NCI-H1105 (cell line): ENCODE measurements around the gene TMEM132C.
A peak's percentile ranks its signal among the peaks of the same experiment; 100 is the strongest.

ENCODE experiments used
- DNase-seq: peaks from one replicate; lab custom pipeline; 2025; lab: John Stamatoyannopoulos, UW

TMEM132C gene

GRCh38 chr12:128662101-128662500 lies 395.1 kb downstream of the TMEM132C start:
- DNase-seq = peak; percentile 90

GRCh38 chr12:128664501-128664900 lies 397.5 kb downstream of the TMEM132C start:
- DNase-seq = no peak

GRCh38 chr12:128667193-128667592 lies 400.2 kb downstream of the TMEM132C start:
- no peak for DNase-seq

- DNase-seq = no peak
These were observed 404.6 kb downstream of the TMEM132C start for GRCh38 chr12:128671528-128672042.

GRCh38 chr12:128672428-128672827 lies 405.5 kb downstream of the TMEM132C start:
- no peak for DNase-seq

- DNase-seq = no peak
These were observed 405.9 kb downstream of the TMEM132C start for GRCh38 chr12:128672893-128673292.

- no peak for DNase-seq
These were observed 408.6 kb downstream of the TMEM132C start for GRCh38 chr12:128675576-128675975.

- DNase-seq = no peak
These were observed 413.6 kb downstream of the TMEM132C start for GRCh38 chr12:128680555-128680954.

- DNase-seq = no peak
These were observed 415.7 kb downstream of the TMEM132C start for GRCh38 chr12:128682548-128683275.

- no peak for DNase-seq
These were observed 417.4 kb downstream of the TMEM132C start for GRCh38 chr12:128684352-128684751.

GRCh38 chr12:128685903-128686475 lies 419.0 kb downstream of the TMEM132C start:
- DNase-seq = no peak

GRCh38 chr12:128687851-128688250 lies 420.9 kb downstream of the TMEM132C start:
- no peak for DNase-seq

- DNase-seq = peak; percentile 2
These were observed 423.7 kb downstream of the TMEM132C start for GRCh38 chr12:128690641-128691040.

- no peak for DNase-seq
These were observed 426.1 kb downstream of the TMEM132C start for GRCh38 chr12:128693115-128693514.

- no peak for DNase-seq
These were observed 426.8 kb downstream of the TMEM132C start for GRCh38 chr12:128693771-128694170.

GRCh38 chr12:128694445-128694844 lies 427.5 kb downstream of the TMEM132C start:
- no peak for DNase-seq

GRCh38 chr12:128695697-128696096 lies 428.7 kb downstream of the TMEM132C start:
- no peak for DNase-seq

- no peak for DNase-seq
These were observed 431.5 kb downstream of the TMEM132C start for GRCh38 chr12:128698301-128698972.

- no peak for DNase-seq
These were observed 432.1 kb downstream of the TMEM132C start for GRCh38 chr12:128699106-128699505.

GRCh38 chr12:128702371-128702770 lies 435.4 kb downstream of the TMEM132C start:
- no peak for DNase-seq

GRCh38 chr12:128705140-128705539 lies 438.2 kb downstream of the TMEM132C start:
- no peak for DNase-seq

GRCh38 chr12:128707488-128707887 lies 440.5 kb downstream of the TMEM132C start:
- DNase-seq = no peak

- no peak for DNase-seq
These were observed 441.8 kb downstream of the TMEM132C start for GRCh38 chr12:128708789-128709188.
